NB4 (cell line): ENCODE data around the gene RSU1.

Source experiments
- CTCF ChIP-seq: IDR thresholded peaks from one replicate; pipeline ENCODE4 v1.5.1; 2012; ENCODE audit warnings: low read depth, low read length
- MAX ChIP-seq: IDR thresholded peaks from 2 replicates; pipeline ENCODE4 v1.6.1; 2011; ENCODE audit warnings: low read depth, low read length

DNA sequence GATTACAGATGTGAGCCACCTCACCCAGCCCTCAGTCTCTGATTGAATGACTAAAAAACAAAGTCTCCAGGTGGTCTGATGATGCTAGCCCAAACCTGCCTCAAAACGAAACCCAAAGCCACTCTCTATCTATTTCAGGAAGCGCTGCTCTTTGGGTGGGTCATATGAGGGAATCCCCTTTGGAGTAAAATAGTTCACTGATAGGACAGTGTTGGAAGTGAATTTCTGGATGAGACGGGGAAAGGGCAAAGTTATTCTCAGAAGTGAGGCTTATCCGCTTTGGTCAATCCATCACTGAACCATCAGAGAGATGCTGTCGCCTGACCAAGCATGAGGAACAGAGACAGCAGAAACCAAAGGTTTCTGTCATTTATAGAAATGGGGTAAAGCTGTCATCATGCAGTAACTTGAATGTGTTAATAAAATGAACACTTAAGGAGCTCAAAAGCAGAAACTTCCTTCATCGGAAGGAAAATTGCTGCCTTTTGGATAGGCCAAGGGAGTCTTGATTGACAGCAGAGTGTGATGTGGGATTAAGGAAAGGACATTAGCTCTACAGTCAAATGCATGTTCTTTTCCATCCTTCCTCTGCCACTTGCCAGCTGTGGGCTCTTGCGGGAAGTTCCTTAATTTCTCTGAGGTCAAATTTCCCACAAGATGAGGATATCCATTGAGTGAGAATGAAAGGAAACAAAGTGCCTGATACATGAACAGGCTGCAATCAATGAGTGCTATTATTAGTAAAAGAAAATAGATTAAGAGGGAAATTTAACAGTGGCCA, 230.7 kb downstream of the RSU1 start:
- TF ChIP-seq CTCF (no peak), MAX (no peak)
